Measurements from ENCODE around the gene MRFAP1L1.
"Not testable (repeated sequence)": the region's sequence is repeated elsewhere in the genome, so short reads cannot be mapped to it uniquely, and the experiment has no call there.

MRFAP1L1 gene

GRCh38 chr4:6709230-6710114 lies at the start of gene MRFAP1L1:
TSS of gene MRFAP1L1 (minus strand) at chr4:6709865. CDS start at chr4:6709629, 236 bp downstream.
- peak; percentile 98 for DNase-seq

- no peak for DNase-seq
Observed at GRCh38 chr4:6758728-6759127, 49.1 kb upstream of the MRFAP1L1 start.

GRCh38 chr4:6756345-6756744 lies 46.7 kb upstream of the MRFAP1L1 start:
- DNase-seq, result not testable (repeated sequence)

- no peak for DNase-seq
Observed at GRCh38 chr4:6755088-6755753, 45.6 kb upstream of the MRFAP1L1 start.

- no peak for DNase-seq
Observed at GRCh38 chr4:6754481-6755087, 44.9 kb upstream of the MRFAP1L1 start.

GRCh38 chr4:6753891-6754290 lies 44.2 kb upstream of the MRFAP1L1 start:
- no peak for DNase-seq

GRCh38 chr4:6753103-6753560 lies 43.5 kb upstream of the MRFAP1L1 start:
- no peak for DNase-seq

GRCh38 chr4:6752486-6752829 lies 42.8 kb upstream of the MRFAP1L1 start:
- DNase-seq, result no peak

GRCh38 chr4:6751611-6752485 lies 42.2 kb upstream of the MRFAP1L1 start:
- no peak for DNase-seq

GRCh38 chr4:6750286-6751221 lies 40.9 kb upstream of the MRFAP1L1 start:
- no peak for DNase-seq

- DNase-seq, result no peak
Observed at GRCh38 chr4:6749340-6750171, 39.9 kb upstream of the MRFAP1L1 start.

- DNase-seq, result no peak
Observed at GRCh38 chr4:6748286-6748685, 38.6 kb upstream of the MRFAP1L1 start.

- DNase-seq, result no peak
Observed at GRCh38 chr4:6747294-6748051, 37.8 kb upstream of the MRFAP1L1 start.

GRCh38 chr4:6746721-6747293 lies 37.1 kb upstream of the MRFAP1L1 start:
- no peak for DNase-seq

- DNase-seq, result no peak
Observed at GRCh38 chr4:6742989-6743388, 33.3 kb upstream of the MRFAP1L1 start.

GRCh38 chr4:6742507-6742906 lies 32.8 kb upstream of the MRFAP1L1 start:
- DNase-seq, result no peak

- no peak for DNase-seq
Observed at GRCh38 chr4:6740347-6740746, 30.7 kb upstream of the MRFAP1L1 start.

GRCh38 chr4:6739920-6740319 lies 30.3 kb upstream of the MRFAP1L1 start:
- no peak for DNase-seq

- DNase-seq, result no peak
Observed at GRCh38 chr4:6734165-6734786, 24.6 kb upstream of the MRFAP1L1 start.

All from activated CD4-positive, alpha-beta T cell treated with anti-CD3 and anti-CD28 coated beads for 48 hours (primary cell).